HL-60/S4 treated with retinoic acid at 250 ng/mL for 4 days and 3 days (cell line): ENCODE measurements around the gene SLC44A3.
"Not testable (repeated sequence)": the region's sequence is repeated elsewhere in the genome, so short reads cannot be mapped to it uniquely, and the experiment has no call there.

Experiments used
- in situ Hi-C: fragments of 300-500 bp; cut with MboI; formaldehyde crosslinking; loops from 2 replicates; pipeline ENCODE4 v1.7.0; 2022; ENCODE audit warnings: low sequenced_read_pairs

SLC44A3 gene

GRCh38 chr1:94832446-94832845 lies 12.3 kb downstream of the SLC44A3 start:
- in situ Hi-C loops: no loop called here

DNA sequence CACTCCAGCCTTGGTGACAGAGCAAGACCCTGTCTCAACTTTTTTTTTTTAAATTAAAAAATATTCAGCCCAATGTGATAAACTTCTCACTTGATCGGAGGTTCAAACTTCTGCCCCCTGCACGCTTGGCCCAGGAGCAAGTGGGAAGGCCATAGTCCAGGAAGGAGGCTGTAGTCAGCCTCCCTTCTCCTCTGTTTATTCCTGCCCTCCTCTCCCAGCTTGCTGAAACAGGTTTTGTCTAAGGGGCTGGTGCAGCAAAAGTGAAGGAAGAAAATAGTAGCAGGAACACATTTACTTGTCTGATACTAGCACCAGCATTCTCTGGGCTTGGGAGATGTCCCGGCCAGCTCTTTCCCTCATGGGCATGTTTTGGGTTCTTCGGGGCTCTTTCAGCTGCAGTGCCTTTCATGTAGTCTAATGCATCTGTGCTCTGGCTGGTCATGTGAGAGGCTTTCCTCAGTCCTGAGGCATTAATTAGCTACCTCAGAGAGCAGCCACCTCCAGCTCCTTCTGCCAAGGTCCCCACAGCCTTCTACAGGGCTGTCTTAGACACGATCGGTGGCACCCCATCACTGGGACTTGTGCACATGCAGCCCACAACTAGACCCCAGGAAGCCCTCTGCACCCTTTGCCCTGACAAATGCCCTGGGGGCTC lies 12.9 kb downstream of the SLC44A3 start:
- in situ Hi-C loops: no loop called here

DNA sequence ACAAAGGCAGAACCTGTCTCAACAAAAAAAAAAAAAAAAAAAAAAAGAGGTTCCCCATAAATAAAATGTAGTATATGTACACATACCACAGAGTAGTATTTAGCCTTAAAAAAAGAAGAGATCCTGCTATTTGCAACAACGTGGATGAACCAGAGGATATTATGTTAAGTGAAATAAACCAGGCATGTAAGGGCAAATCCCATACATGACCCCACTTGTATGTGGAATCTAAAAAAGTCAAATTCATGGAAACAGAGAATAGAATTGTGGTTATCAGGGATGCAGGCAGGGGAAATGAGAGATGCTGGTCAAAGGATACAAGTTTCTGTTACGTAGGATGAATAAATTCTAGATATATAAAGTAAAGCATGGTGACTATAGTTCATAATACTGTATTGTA lies 16.7 kb downstream of the SLC44A3 start:
- in situ Hi-C loops: no loop called here

DNA sequence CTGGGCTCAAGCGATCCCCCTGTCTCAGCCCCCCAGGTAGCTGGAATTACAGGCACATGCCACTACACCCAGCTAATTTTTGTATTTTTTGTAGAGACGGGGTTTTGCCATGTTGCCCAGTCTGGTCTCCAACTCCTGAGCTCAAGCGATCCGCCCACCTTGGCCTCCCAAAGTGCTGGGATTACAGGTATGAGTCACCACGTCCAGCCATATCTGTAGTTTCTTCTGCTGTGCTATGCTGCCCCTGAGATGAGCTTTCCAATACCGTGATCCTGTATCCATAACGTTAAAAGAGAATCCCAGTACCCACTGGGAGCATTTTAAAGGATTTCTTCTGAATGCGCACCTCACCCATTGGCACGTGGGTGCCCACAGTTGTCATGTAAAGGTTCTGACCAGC lies 20.2 kb downstream of the SLC44A3 start:
- in situ Hi-C loops: not testable (repeated sequence)

DNA sequence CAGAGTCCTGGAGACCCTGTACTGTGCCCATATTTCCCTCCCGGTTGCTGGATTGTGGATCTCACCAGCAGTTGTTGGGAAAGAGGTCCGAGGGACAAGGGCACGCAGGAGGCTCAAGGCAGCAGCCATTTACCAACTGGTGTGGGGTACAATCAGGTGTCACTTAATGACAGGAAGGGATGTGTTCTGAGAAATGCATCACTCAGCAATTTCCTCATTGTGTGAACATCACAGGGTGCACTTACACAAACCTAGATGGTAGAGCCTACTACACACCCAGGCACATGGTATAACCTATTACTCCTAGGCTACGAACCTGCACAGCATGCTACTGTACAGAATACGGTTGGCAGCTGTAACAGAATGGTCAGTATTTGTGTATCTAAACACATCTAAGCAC lies 20.7 kb downstream of the SLC44A3 start:
- in situ Hi-C loops: no loop called here

DNA sequence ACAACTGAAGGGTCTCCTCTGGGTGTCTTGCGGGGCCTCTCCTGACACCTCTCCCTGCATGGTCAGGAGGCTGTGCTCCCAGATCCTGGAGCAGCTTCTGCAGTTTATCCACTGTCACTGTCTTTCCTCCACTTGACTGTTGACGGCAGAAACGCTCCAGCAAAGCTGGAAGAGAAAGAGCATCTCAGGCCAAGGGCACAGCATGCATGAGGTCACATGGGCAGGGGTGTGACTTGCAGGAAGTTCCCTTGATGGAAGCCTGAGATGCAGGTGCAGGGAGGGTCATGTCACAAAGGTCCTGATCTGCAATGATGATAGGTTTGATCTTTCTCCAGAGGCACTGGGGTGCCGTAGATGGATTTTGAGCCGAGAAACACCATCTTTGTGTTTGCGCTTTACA lies 23.3 kb downstream of the SLC44A3 start:
- in situ Hi-C loops: no loop called here

DNA sequence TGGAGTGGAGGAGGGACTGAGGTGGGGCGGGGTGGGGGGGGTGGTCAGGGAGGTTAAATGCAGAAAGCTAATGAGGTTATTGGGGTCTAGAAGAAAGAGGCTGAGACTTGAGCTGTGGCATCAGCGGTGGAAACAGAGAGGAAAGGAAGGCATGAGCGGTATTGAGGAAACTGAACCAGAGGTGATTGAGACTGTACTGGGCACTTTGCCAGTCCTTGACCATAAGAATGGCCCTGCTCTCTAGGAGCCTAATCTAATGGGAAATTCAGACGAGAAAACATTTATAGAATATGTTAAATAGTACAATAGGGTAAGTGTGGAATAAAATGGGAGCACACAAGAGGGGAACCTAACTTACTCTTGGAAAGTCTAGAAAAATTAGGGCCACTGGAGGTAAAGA lies 23.7 kb downstream of the SLC44A3 start:
- in situ Hi-C loops: no loop called here

- in situ Hi-C loops: no loop called here
These were observed 26.2 kb downstream of the SLC44A3 start for GRCh38 chr1:94846308-94846707.

GRCh38 chr1:94851571-94851970 lies 31.4 kb downstream of the SLC44A3 start:
- in situ Hi-C loops: loop anchor here (25.0 kb wide), 1 partner anchor 186 kb away; no protein-coding TSS in a partner anchor

DNA sequence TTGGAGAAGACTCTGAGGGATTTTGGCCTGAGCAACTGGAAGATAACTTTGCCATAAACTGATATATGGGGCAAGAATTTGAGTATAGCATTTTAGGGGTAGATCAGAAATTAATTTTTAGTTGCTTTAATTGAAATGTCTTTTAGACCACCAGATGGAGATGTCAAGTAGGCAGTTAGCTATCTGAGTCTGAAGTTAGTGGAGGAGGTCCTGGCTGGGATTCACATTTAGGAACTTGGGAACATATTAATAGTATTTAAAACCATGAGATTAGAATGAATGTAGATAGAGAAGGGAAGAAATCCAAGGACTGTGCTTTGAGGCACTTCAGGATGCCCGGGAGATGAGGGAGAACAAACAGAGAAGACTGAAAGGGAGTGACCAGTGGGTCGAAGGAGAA lies 32.6 kb downstream of the SLC44A3 start:
- in situ Hi-C loops: loop anchor here (25.0 kb wide), 1 partner anchor 185 kb away; no protein-coding TSS in a partner anchor

- in situ Hi-C loops: loop anchor here (25.0 kb wide), 1 partner anchor 183 kb away; no protein-coding TSS in a partner anchor
These were observed 34.5 kb downstream of the SLC44A3 start for GRCh38 chr1:94854458-94855306.

DNA sequence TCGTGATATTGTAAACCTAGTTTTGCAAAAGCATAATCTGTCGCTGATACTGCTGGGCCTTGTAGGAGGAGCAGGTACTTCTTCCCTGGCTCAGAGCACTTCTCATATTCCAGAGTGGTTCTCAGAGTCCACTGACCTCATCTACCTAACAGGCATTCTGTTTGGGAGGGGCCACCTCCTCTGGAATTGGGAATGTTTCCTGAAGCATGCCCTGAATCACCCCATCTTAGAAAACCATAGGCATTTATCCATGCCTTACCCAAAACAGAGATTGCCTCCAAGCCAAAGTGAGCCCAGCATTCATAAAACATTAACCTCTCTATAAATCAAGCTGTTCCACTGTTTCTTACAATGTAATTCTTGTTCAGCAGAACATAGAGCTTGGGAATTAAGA lies 35.1 kb downstream of the SLC44A3 start:
- in situ Hi-C loops: loop anchor here (25.0 kb wide), 1 partner anchor 182 kb away; no protein-coding TSS in a partner anchor

- in situ Hi-C loops: loop anchor here (25.0 kb wide), 1 partner anchor 181 kb away; no protein-coding TSS in a partner anchor
These were observed 35.8 kb downstream of the SLC44A3 start for GRCh38 chr1:94856004-94856403.

DNA sequence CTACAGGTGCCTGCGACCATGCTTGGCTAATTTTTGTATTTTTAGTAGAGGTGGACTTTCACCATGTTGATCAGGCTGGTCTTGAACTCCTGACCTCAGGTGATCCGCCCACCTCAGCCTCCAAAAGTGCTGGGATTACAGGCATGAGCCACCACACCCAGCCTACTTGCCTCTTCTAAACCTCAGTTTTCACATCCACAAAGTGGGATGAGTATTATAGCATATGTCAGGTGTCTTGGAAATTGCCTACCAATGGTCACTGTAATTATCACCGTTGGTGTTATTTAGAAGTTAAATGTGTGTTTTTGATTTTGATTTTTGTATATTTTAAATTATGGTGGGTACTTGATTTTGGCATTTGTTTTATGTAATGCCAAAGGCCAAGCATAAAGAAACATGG lies 36.7 kb downstream of the SLC44A3 start:
- in situ Hi-C loops: loop anchor here (25.0 kb wide), 1 partner anchor 180 kb away; no protein-coding TSS in a partner anchor

DNA sequence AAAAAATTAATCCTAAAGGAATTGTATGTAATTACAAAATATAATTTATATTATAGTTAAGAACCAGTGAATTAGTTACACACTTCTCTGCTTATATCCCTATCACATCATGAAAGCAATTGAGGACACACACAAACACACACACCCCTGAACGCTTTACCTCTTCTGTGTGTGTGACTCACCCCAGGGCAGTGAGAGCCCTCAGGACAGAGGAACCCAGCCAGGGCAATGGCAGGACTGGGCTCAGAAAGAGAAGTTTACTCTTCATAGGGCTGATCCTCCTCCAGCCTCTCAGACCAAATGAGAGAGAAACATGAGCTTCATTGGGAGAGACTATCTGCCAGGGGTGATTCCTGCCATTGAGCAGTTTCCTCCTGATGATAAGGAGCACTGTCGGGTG lies 38.1 kb downstream of the SLC44A3 start:
- in situ Hi-C loops: loop anchor here (25.0 kb wide), 1 partner anchor 179 kb away; no protein-coding TSS in a partner anchor

DNA sequence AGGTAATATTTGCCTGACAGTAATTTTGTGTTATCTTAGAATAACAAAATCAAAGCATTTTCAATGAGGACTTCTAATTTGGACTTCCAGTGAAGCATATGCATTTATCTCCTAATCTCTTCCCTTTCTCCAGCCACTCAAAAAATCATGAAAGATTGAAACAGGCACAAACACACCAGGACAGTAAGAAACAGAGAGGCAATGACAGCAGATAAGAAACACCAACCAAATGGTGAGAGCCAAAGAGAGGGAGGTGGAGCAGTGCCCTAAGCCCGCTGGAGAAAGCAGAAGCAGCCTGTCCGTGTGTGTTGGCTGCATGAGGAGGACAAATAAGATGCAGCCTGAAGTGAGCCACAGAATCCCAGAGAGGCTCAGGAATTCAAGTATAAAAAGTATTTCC lies 39.0 kb downstream of the SLC44A3 start:
- in situ Hi-C loops: loop anchor here (25.0 kb wide), 1 partner anchor 178 kb away; no protein-coding TSS in a partner anchor

GRCh38 chr1:94862718-94863117 lies 42.6 kb downstream of the SLC44A3 start:
- in situ Hi-C loops: loop anchor here (25.0 kb wide), 1 partner anchor 175 kb away; no protein-coding TSS in a partner anchor

- in situ Hi-C loops: loop anchor here (25.0 kb wide), 1 partner anchor 174 kb away; no protein-coding TSS in a partner anchor
These were observed 43.2 kb downstream of the SLC44A3 start for GRCh38 chr1:94863297-94863911.

GRCh38 chr1:94863919-94864318 lies 43.8 kb downstream of the SLC44A3 start:
- in situ Hi-C loops: loop anchor here (25.0 kb wide), 1 partner anchor 173 kb away; no protein-coding TSS in a partner anchor

DNA sequence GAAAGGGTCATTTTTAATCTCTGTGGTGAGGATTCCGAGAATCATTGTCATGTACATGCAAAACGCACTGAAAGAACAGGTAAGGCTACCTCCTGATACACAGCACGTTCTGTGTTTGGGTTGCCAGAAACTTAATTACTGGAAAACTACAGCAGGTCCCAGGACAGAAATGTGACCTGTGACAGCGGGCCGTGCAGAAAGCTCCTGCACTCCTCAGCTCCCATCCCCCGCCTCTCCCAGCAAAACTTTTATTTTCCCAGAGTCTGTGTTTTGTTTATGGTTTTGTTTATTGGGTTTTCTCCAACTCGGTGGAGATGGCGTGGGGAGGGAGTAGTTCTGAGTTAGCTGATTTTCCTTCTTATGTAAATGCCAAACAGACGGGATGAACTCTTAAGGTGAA lies 44.7 kb downstream of the SLC44A3 start:
- in situ Hi-C loops: loop anchor here (25.0 kb wide), 1 partner anchor 172 kb away; no protein-coding TSS in a partner anchor

DNA sequence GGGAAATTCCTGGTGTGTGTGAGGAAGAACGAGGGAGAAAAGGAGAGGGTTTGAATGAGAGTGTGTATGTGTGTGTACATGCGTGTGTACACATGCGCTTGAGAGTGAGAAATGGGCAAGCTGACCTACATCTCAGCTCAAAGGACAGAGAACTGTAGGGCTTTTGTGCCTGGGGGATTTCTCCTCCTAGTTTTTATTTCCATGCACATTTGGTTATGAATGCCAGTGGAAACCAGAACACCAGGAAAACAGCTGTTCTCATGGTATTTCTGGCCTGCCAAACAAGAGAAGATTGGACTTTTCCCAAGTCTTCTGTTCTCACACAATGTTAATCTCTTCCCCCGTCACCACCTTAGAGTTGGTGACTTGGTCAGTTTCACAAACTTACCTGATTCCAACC lies 45.2 kb downstream of the SLC44A3 start:
- in situ Hi-C loops: loop anchor here (25.0 kb wide), 1 partner anchor 172 kb away; no protein-coding TSS in a partner anchor
